Retinal pigment epithelial cell (primary cell): Measurements from ENCODE around the gene SLC6A19.

ENCODE experiments used
- DNase-seq: peaks from one replicate; pipeline ENCODE4 v3.0.0-alpha.2; 2010; ENCODE audit warnings: low read depth
- H3K4me3 ChIP-seq: 2 replicates; pipeline ENCODE4 v1.5.1; 2011; ENCODE audit warnings: mild to moderate bottlenecking, low read length, control low read depth, moderate library complexity
- CTCF ChIP-seq: conservative IDR thresholded peaks from 2 replicates; pipeline ENCODE4 v1.5.1; 2011; ENCODE audit warnings: low read depth, low read length, control low read depth, inconsistent platforms

The SLC6A19 gene

GRCh38 chr5:1268056-1268455, 66.7 kb downstream of the SLC6A19 start:
- no peak overlapping the region for H3K4me3 ChIP-seq
- TF ChIP-seq CTCF: no peak
- DNase-seq: no peak

GRCh38 chr5:1268666-1269065, 67.3 kb downstream of the SLC6A19 start:
- no peak overlapping the region for H3K4me3 ChIP-seq
- TF ChIP-seq CTCF: no peak
- DNase-seq: no peak

- no peak overlapping the region for H3K4me3 ChIP-seq
- no peak for TF ChIP-seq CTCF
- no peak for DNase-seq
Observed at GRCh38 chr5:1270426-1270825, 69.0 kb downstream of the SLC6A19 start.

- no peak for TF ChIP-seq CTCF
- H3K4me3 ChIP-seq: no peak overlapping the region
- DNase-seq: no peak
Observed at GRCh38 chr5:1270933-1271914, 69.8 kb downstream of the SLC6A19 start.

- DNase-seq: no peak
Observed at GRCh38 chr5:1272201-1272600, 70.8 kb downstream of the SLC6A19 start.

GRCh38 chr5:1273745-1274144, 72.3 kb downstream of the SLC6A19 start:
- no peak for DNase-seq
- H3K4me3 ChIP-seq: no peak overlapping the region
- TF ChIP-seq CTCF: no peak

More at GRCh38 chr5:1272201-1272600, 70.8 kb downstream of the SLC6A19 start:
- H3K4me3 ChIP-seq: no peak overlapping the region
- no peak for TF ChIP-seq CTCF

- no peak overlapping the region for H3K4me3 ChIP-seq
- TF ChIP-seq CTCF: no peak
- DNase-seq: no peak
Observed at GRCh38 chr5:1274471-1274870, 73.1 kb downstream of the SLC6A19 start.
